HUES48 (cell line): ENCODE data around the gene VPS45.
"Not testable (repeated sequence)": the region's sequence is repeated elsewhere in the genome, so short reads cannot be mapped to it uniquely, and the experiment has no call there.

ENCODE experiments used
- H3K27ac ChIP-seq: one replicate; pipeline ENCODE4 v1.7.0; 2013; ENCODE audit warnings: low read depth, low read length, inconsistent platforms
- H3K27me3 ChIP-seq: 2 replicates; pipeline ENCODE4 v1.6.1; 2013; ENCODE audit warnings: mild to moderate bottlenecking, low read length; ENCODE audit not compliant: control insufficient read depth, insufficient read depth
- H3K36me3 ChIP-seq: 2 replicates; pipeline ENCODE4 v1.6.1; 2013; ENCODE audit warnings: low read length; ENCODE audit not compliant: control insufficient read depth, insufficient read depth
- H3K4me1 ChIP-seq: 2 replicates; pipeline ENCODE4 v1.6.1; 2013; ENCODE audit warnings: mild to moderate bottlenecking, low read length; ENCODE audit not compliant: control insufficient read depth, insufficient read depth
- H3K4me3 ChIP-seq: 2 replicates; pipeline ENCODE4 v1.5.1; 2013; ENCODE audit warnings: mild to moderate bottlenecking, low read depth, low read length
- H3K9ac ChIP-seq: 2 replicates; pipeline ENCODE4 v1.6.1; 2013; ENCODE audit warnings: mild to moderate bottlenecking, low read depth, low read length, moderate library complexity
- H3K9me3 ChIP-seq: 2 replicates; pipeline ENCODE4 v1.6.1; 2013; ENCODE audit warnings: low read length; ENCODE audit not compliant: control insufficient read depth, insufficient read depth

VPS45 gene

DNA sequence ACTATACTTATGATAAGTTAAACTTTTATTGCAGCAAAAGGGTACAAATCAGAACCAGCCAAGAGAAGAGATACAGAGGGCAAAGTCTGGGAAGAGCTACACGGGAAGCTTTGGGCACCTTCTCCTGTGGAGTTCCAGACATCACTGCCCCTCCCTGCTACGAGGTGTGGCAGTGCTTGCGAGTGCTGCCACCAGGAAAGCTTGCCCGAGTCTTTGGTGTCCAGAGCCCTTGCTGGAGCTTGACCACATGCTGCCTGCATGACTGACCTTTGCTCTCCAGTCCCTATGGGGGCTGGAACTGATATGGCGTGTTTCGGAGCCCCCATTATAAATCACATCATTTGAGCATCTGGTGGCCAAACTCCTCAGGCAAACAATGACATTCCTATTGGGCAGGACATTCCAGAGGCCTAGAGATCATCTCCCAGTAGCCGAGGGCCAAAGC is 105.6 kb downstream of the VPS45 start:
- no peaks in the 10 kb centered on the region for H3K4me1 ChIP-seq
- H3K9me3 ChIP-seq, result no peaks in the 10 kb centered on the region
- H3K4me3 ChIP-seq, result no peak overlapping the region
- no peaks in the 10 kb centered on the region for H3K36me3 ChIP-seq
- H3K27me3 ChIP-seq, result no peaks in the 10 kb centered on the region
- H3K9ac ChIP-seq, result no peak overlapping the region
- H3K27ac ChIP-seq, result no peak overlapping the region

- H3K9me3 ChIP-seq, result no peaks in the 10 kb centered on the region
- H3K4me3 ChIP-seq, result no peak overlapping the region
- H3K4me1 ChIP-seq, result no peaks in the 10 kb centered on the region
- H3K9ac ChIP-seq, result no peak overlapping the region
- H3K27ac ChIP-seq, result no peak overlapping the region
- no peaks in the 10 kb centered on the region for H3K27me3 ChIP-seq
- H3K36me3 ChIP-seq, result no peaks in the 10 kb centered on the region
Measured at GRCh38 chr1:150176593-150176992, 109.0 kb downstream of the VPS45 start.

- Histone ChIP-seq H3K4me3 (no peak overlapping the region), H3K9ac (no peak overlapping the region), H3K9me3 (no peaks in the 10 kb centered on the region), H3K4me1 (no peaks in the 10 kb centered on the region), H3K27me3 (no peaks in the 10 kb centered on the region), H3K36me3 (no peaks in the 10 kb centered on the region), H3K27ac (no peak overlapping the region)
Measured at GRCh38 chr1:150178548-150178947, 111.0 kb downstream of the VPS45 start.

DNA sequence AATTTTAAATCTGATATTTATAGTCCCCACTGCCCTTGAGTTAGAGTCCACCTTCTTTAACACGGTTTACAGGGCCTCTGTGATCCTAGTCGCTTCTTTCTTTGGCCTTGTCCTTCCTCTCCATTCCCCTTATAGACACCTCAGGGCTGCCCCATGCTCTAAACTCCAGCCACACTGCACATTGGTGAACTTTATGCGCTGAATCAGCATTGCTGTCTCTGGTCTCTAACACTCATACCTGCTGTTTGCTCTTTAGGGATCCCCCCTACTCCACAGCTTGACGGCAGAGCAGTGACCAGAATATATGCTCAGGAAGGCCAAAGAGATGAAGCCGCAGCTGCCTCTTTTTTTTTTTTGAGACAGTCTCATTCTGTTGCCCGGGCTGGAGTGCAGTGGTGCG is 112.3 kb downstream of the VPS45 start:
- Histone ChIP-seq H3K4me1 (no peaks in the 10 kb centered on the region), H3K27ac (no peak overlapping the region), H3K27me3 (no peaks in the 10 kb centered on the region), H3K9me3 (no peaks in the 10 kb centered on the region), H3K4me3 (no peak overlapping the region), H3K9ac (no peak overlapping the region), H3K36me3 (no peaks in the 10 kb centered on the region)

GRCh38 chr1:150180474-150180873 is 112.9 kb downstream of the VPS45 start:
- no peaks in the 10 kb centered on the region for H3K36me3 ChIP-seq
- no peak overlapping the region for H3K9ac ChIP-seq
- no peaks in the 10 kb centered on the region for H3K4me1 ChIP-seq
- no peak overlapping the region for H3K4me3 ChIP-seq
- H3K27me3 ChIP-seq, result no peaks in the 10 kb centered on the region
- no peak overlapping the region for H3K27ac ChIP-seq
- H3K9me3 ChIP-seq, result no peaks in the 10 kb centered on the region

DNA sequence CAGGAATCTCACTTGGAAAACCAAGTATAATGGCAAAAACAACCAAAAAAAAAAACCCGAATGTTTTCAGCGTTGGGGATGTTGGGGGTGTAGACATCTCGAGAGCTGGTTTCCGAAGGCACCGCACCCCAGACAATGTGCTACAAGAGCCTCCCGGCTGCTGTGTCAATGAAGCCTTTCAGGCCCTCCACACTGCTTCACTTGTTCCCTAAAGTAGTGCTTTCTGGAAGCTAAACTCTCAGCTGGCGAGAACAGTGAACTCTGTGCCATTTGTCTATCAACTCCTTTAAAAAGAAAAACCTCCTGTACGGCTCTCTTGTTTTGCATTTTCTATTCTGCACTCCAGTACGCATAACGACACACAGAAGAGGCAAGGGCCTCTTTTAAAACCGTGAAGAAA is 114.7 kb downstream of the VPS45 start:
- Histone ChIP-seq H3K9ac (no peak overlapping the region), H3K9me3 (no peaks in the 10 kb centered on the region), H3K4me3 (no peak overlapping the region), H3K36me3 (no peaks in the 10 kb centered on the region), H3K27ac (no peak overlapping the region), H3K4me1 (no peaks in the 10 kb centered on the region), H3K27me3 (no peaks in the 10 kb centered on the region)

DNA sequence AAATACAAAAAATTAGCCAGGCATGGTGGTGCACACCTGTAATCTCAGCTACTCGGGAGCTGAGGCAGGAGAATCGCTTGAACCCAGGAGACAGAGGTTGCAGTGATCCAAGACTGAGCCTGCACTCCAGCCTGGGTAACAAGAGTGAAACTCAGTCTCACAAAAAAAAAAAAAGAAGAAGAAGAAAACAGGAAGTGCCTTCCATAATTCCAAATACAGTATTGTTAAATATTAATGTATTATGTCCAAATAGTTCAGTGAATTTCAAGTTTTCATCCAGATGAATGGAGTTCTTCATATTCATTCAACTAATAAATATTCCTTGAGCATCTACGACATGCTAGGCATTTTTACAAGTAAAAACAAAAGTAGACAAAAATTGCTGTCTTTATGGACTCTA is 115.5 kb downstream of the VPS45 start:
- H3K4me3 ChIP-seq, result no peak overlapping the region
- H3K27ac ChIP-seq, result no peak overlapping the region
- no peaks in the 10 kb centered on the region for H3K9me3 ChIP-seq
- H3K27me3 ChIP-seq, result no peaks in the 10 kb centered on the region
- no peaks in the 10 kb centered on the region for H3K4me1 ChIP-seq
- H3K36me3 ChIP-seq, result no peaks in the 10 kb centered on the region
- no peak overlapping the region for H3K9ac ChIP-seq

DNA sequence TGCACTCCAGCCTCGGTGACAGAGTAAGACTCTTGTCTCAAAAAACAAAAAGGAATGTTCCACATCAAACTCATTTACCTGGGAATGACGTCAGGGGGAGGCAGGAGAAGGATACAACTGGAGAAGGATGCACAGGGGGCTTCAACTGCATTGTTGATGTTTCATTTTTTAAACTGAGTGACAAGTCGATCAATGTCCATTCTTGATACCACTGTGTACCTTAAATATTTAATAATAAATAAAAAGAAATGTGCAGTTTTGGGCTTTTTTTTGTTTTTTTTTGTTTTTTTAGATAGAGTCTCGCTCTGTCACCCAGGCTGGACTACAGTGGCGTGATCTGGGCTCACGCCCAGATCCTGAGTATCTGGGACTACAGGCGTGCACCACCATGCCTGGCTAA is 117.9 kb downstream of the VPS45 start:
- Histone ChIP-seq H3K27ac (no peak overlapping the region), H3K36me3 (no peaks in the 10 kb centered on the region), H3K9ac (no peak overlapping the region), H3K4me3 (no peak overlapping the region), H3K27me3 (no peaks in the 10 kb centered on the region), H3K4me1 (no peaks in the 10 kb centered on the region), H3K9me3 (no peaks in the 10 kb centered on the region)

GRCh38 chr1:150186438-150186788 is 118.8 kb downstream of the VPS45 start:
- H3K27me3 ChIP-seq, H3K9ac ChIP-seq, H3K27ac ChIP-seq, H3K9me3 ChIP-seq, H3K4me1 ChIP-seq, H3K36me3 ChIP-seq, H3K4me3 ChIP-seq: not testable (repeated sequence)

- no peaks in the 10 kb centered on the region for H3K4me1 ChIP-seq
- H3K27ac ChIP-seq, result no peak overlapping the region
- H3K9ac ChIP-seq, result no peak overlapping the region
- no peak overlapping the region for H3K4me3 ChIP-seq
- H3K9me3 ChIP-seq, result no peaks in the 10 kb centered on the region
- H3K27me3 ChIP-seq, result no peaks in the 10 kb centered on the region
- H3K36me3 ChIP-seq, result no peaks in the 10 kb centered on the region
Measured at GRCh38 chr1:150186789-150187559, 119.4 kb downstream of the VPS45 start.

GRCh38 chr1:150187560-150187931 is 120.0 kb downstream of the VPS45 start:
- no peaks in the 10 kb centered on the region for H3K9me3 ChIP-seq
- no peaks in the 10 kb centered on the region for H3K36me3 ChIP-seq
- no peak overlapping the region for H3K9ac ChIP-seq
- H3K4me3 ChIP-seq, result no peak overlapping the region
- no peak overlapping the region for H3K27ac ChIP-seq
- no peaks in the 10 kb centered on the region for H3K4me1 ChIP-seq
- no peaks in the 10 kb centered on the region for H3K27me3 ChIP-seq
